Measurements from ENCODE around the gene TPR. TPM values are rescaled to one million over a fixed set of nuclear protein-coding genes. Genes with fewer than 3 reads are reported as not detected.

Gene TPR
- total RNA-seq, 4 donors from 2014 or later: 76.3 to 108 (median 87.6) TPM

GRCh38 chr1:186325239-186325638 lies 49.8 kb downstream of the TPR start:
- Histone ChIP-seq H3K27ac (no peak overlapping the region), H3K9me3 (no peaks in the 10 kb centered on the region), H3K27me3 (no peaks in the 10 kb centered on the region), H3K4me3 (no peak overlapping the region), H3K36me3 (peaks cover 6 to 89% (median 9%) of the 10 kb centered on the region in 3 donors), H3K4me1 (no peaks in the 10 kb centered on the region)
- DNase-seq (ENCODE audit: low spot score in 2 of 2): no peak
- 89 to 94% methylated on average over 2 of the region's 2 CpGs for WGBS, 2 donors
- TF ChIP-seq POLR2A (IDR thresholded peaks at IDR 0.05) (no peak), EP300 (IDR thresholded peaks at IDR 0.05) (no peak), CTCF (IDR thresholded peaks at IDR 0.05) (no peak)

GRCh38 chr1:186323865-186324264 lies 51.2 kb downstream of the TPR start:
- no peak for TF ChIP-seq POLR2A (IDR thresholded peaks at IDR 0.05)
- Histone ChIP-seq H3K36me3 (peaks cover 6 to 89% (median 13%) of the 10 kb centered on the region in 3 donors), H3K4me3 (no peak overlapping the region), H3K9me3 (no peaks in the 10 kb centered on the region), H3K27me3 (no peaks in the 10 kb centered on the region), H3K4me1 (no peaks in the 10 kb centered on the region), H3K27ac (no peak overlapping the region)
- no peak for DNase-seq (ENCODE audit: low spot score in 2 of 2)
- 91 to 95% methylated on average over 4 of the region's 4 CpGs for whole genome bisulfite sequencing, 2 donors

- no peaks in the 10 kb centered on the region for H3K9me3 ChIP-seq
- no peak for DNase-seq (ENCODE audit: low spot score in 2 of 2)
- no peak overlapping the region for H3K27ac ChIP-seq
- no peaks in the 10 kb centered on the region for H3K4me1 ChIP-seq
- H3K27me3 ChIP-seq: no peaks in the 10 kb centered on the region
- H3K4me3 ChIP-seq: no peak overlapping the region
- TF ChIP-seq CTCF (IDR thresholded peaks at IDR 0.05) (no peak), POLR2A (IDR thresholded peaks at IDR 0.05) (no peak), EP300 (IDR thresholded peaks at IDR 0.05) (no peak)
- WGBS, 2 donors: 84 to 86% methylated on average over 3 of the region's 3 CpGs
- peaks cover 0 to 98% (median 4%) of the 10 kb centered on the region in 3 donors for H3K36me3 ChIP-seq
These were observed 59.5 kb downstream of the TPR start for GRCh38 chr1:186315570-186315969.

GRCh38 chr1:186311375-186312051 lies 63.5 kb downstream of the TPR start:
- WGBS, 2 donors: 96 to 98% methylated on average over 3 of the region's 3 CpGs
- Histone ChIP-seq H3K9me3 (no peaks in the 10 kb centered on the region), H3K4me1 (no peaks in the 10 kb centered on the region), H3K36me3 (peaks cover 0 to 62% (median 0%) of the 10 kb centered on the region in 3 donors), H3K27ac (no peak overlapping the region), H3K4me3 (no peak overlapping the region), H3K27me3 (no peaks in the 10 kb centered on the region)
- no peak for DNase-seq (ENCODE audit: low spot score in 2 of 2)
- TF ChIP-seq CTCF (IDR thresholded peaks at IDR 0.05): no peak
- no peak for TF ChIP-seq POLR2A (IDR thresholded peaks at IDR 0.05)
- no peak for TF ChIP-seq EP300 (IDR thresholded peaks at IDR 0.05)

- no peak for DNase-seq (ENCODE audit: low spot score in 2 of 2)
- Histone ChIP-seq H3K27ac (no peak overlapping the region), H3K4me1 (no peaks in the 10 kb centered on the region), H3K9me3 (no peaks in the 10 kb centered on the region), H3K4me3 (no peak overlapping the region), H3K36me3 (peaks cover 0 to 50% (median 0%) of the 10 kb centered on the region in 3 donors), H3K27me3 (no peaks in the 10 kb centered on the region)
- WGBS, 2 donors: 88 to 96% methylated on average over 4 of the region's 4 CpGs
- TF ChIP-seq POLR2A (IDR thresholded peaks at IDR 0.05) (no peak), CTCF (IDR thresholded peaks at IDR 0.05) (no peak), EP300 (IDR thresholded peaks at IDR 0.05) (no peak)
These were observed 64.7 kb downstream of the TPR start for GRCh38 chr1:186310307-186310706.

Measured in tibial nerve (tissue), 4 donors.